ENCODE measurements around the gene GPATCH2L. TPM values are rescaled to one million over a fixed set of nuclear protein-coding genes. Genes with fewer than 3 reads are reported as not detected.

Gene GPATCH2L
- total RNA-seq, 4 donors from 2014 or later: 42.4 to 59.1 (median 48.3) TPM

GRCh38 chr14:76181546-76181945 lies 29.8 kb downstream of the GPATCH2L start:
- Histone ChIP-seq H3K27ac (replicated peaks in 1 of 4) (no peak overlapping the region), H3K4me1 (peaks cover 0 to 8% (median 2%) of the 10 kb centered on the region in 4 donors), H3K4me3 (no peak overlapping the region), H3K9me3 (no peaks in the 10 kb centered on the region), H3K36me3 (peaks cover 42 to 92% (median 63%) of the 10 kb centered on the region in 4 donors), H3K27me3 (no peaks in the 10 kb centered on the region)
- 60% methylated on average over 1 of the region's 1 CpG for WGBS
- intact Hi-C loops (cut with DNase I): no loop called here
- DNase-seq (ENCODE audit: extremely low spot score): no peak
- TF ChIP-seq CTCF (IDR thresholded peaks at IDR 0.05) (peak in 1 of 3 experiments; percentile 19), POLR2AphosphoS5 (IDR thresholded peaks at IDR 0.05) (no peak), EP300 (IDR thresholded peaks at IDR 0.05) (no peak), POLR2A (IDR thresholded peaks at IDR 0.05; ENCODE audit: low read depth) (no peak)

GRCh38 chr14:76186308-76187027 lies 34.7 kb downstream of the GPATCH2L start:
- H3K4me3 ChIP-seq: no peak overlapping the region
- H3K9me3 ChIP-seq: no peaks in the 10 kb centered on the region
- 82% methylated on average over 4 of the region's 4 CpGs for WGBS
- no peak for DNase-seq (ENCODE audit: extremely low spot score)
- H3K27ac ChIP-seq (replicated peaks in 1 of 4): no peak overlapping the region
- intact Hi-C loops (cut with DNase I): no loop called here
- H3K4me1 ChIP-seq: no peaks in the 10 kb centered on the region
- no peaks in the 10 kb centered on the region for H3K27me3 ChIP-seq
- TF ChIP-seq POLR2AphosphoS5 (IDR thresholded peaks at IDR 0.05): no peak
- no peak for TF ChIP-seq EP300 (IDR thresholded peaks at IDR 0.05)
- no peak for TF ChIP-seq CTCF (IDR thresholded peaks at IDR 0.05)
- no peak for TF ChIP-seq POLR2A (IDR thresholded peaks at IDR 0.05; ENCODE audit: low read depth)
- peaks cover 24 to 69% (median 40%) of the 10 kb centered on the region in 4 donors for H3K36me3 ChIP-seq

- no peak for DNase-seq (ENCODE audit: extremely low spot score)
- Histone ChIP-seq H3K27ac (replicated peaks in 1 of 4) (no peak overlapping the region), H3K36me3 (peaks cover 17 to 73% (median 48%) of the 10 kb centered on the region in 4 donors), H3K4me1 (no peaks in the 10 kb centered on the region), H3K27me3 (no peaks in the 10 kb centered on the region), H3K4me3 (no peak overlapping the region), H3K9me3 (no peaks in the 10 kb centered on the region)
- intact Hi-C loops (cut with DNase I): no loop called here
- TF ChIP-seq EP300 (IDR thresholded peaks at IDR 0.05) (no peak), CTCF (IDR thresholded peaks at IDR 0.05) (no peak), POLR2A (IDR thresholded peaks at IDR 0.05; ENCODE audit: low read depth) (no peak), POLR2AphosphoS5 (IDR thresholded peaks at IDR 0.05) (no peak)
- 91% methylated on average over 2 of the region's 2 CpGs for WGBS
Observed at GRCh38 chr14:76191297-76191696, 39.6 kb downstream of the GPATCH2L start.

GRCh38 chr14:76193696-76194095 lies 42.0 kb downstream of the GPATCH2L start:
- Histone ChIP-seq H3K4me3 (no peak overlapping the region), H3K9me3 (no peaks in the 10 kb centered on the region), H3K27me3 (no peaks in the 10 kb centered on the region), H3K4me1 (no peaks in the 10 kb centered on the region), H3K27ac (replicated peaks in 1 of 4) (no peak overlapping the region), H3K36me3 (peaks cover 28 to 83% (median 62%) of the 10 kb centered on the region in 4 donors)
- no peak for TF ChIP-seq POLR2AphosphoS5 (IDR thresholded peaks at IDR 0.05)
- TF ChIP-seq CTCF (IDR thresholded peaks at IDR 0.05): no peak
- no peak for TF ChIP-seq EP300 (IDR thresholded peaks at IDR 0.05)
- TF ChIP-seq POLR2A (IDR thresholded peaks at IDR 0.05; ENCODE audit: low read depth): no peak
- intact Hi-C loops (cut with DNase I): no loop called here
- DNase-seq (ENCODE audit: extremely low spot score): no peak
- WGBS: 88% methylated on average over 1 of the region's 1 CpG

All from esophagus muscularis mucosa (tissue), 4 donors.